Neural crest cell (in vitro differentiated cells): ENCODE measurements around the gene NUDCD3. TPM values are rescaled to one million over a fixed set of nuclear protein-coding genes. Genes with fewer than 3 reads are reported as not detected.

Experiments
- DNase-seq: peaks from one replicate; pipeline ENCODE4 v3.0.0; 2021; ENCODE audit warnings: low read depth, mixed read lengths, low spot score
- H3K27ac Mint-ChIP-seq: one replicate; pipeline ENCODE4 v1.8.0; 2021; ENCODE audit warnings: mild to moderate bottlenecking, mixed read lengths; ENCODE audit not compliant: unreplicated experiment
- H3K27me3 Mint-ChIP-seq: 2 replicates; pipeline ENCODE4 v1.8.0; 2021; ENCODE audit warnings: low read depth, mild to moderate bottlenecking, mixed read lengths
- H3K36me3 Mint-ChIP-seq: 2 replicates; pipeline ENCODE4 v1.8.0; 2021; ENCODE audit warnings: low read depth, mild to moderate bottlenecking, mixed read lengths
- H3K4me1 Mint-ChIP-seq: 2 replicates; pipeline ENCODE4 v1.8.0; 2021; ENCODE audit warnings: mixed read lengths
- H3K4me3 Mint-ChIP-seq: one replicate; pipeline ENCODE4 v1.8.0; 2021; ENCODE audit warnings: mild to moderate bottlenecking, mixed read lengths
- H3K9me3 Mint-ChIP-seq: 2 replicates; pipeline ENCODE4 v1.8.0; 2021; ENCODE audit warnings: mixed read lengths
- total RNA-seq: library from RNA; stranded (reverse); gene quantifications from 2 replicates; pipeline ENCODE4 v1.2.1, GENCODE V29; 2021
- TF ChIP-seq, protein P1 (sequence below): fragments of 200-600 bp; sonication (generic); conservative IDR thresholded peaks from 2 replicates; pipeline ENCODE4 v1.5.0; 2021; ENCODE audit warnings: antibody characterized with exemption, mild to moderate bottlenecking

Gene NUDCD3
- total RNA-seq, 1 donor from 2014 or later = 93.2 TPM

DNA sequence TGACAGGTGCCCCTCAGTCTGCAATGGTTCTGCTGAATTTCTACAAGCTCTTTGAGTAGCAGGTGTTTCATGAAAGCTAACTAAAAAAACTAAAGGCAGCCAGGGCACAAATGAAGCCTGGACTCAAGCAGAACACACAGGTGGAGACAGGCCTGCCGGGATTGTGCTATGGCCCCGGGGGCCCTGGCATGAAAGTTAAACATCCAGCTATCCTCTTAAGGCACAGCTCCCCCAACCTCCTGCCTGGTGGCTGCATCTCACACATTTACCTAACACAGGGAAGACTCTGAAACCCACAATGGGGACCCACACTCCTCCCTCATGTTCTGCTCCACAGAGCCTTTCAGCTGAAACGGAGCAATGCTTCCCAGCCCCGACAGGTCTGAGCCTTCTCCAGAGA lies 88.8 kb downstream of the NUDCD3 start:
- no peak for DNase-seq
- Mint-ChIP-seq H3K9me3 (no peaks in the 10 kb centered on the region), H3K4me3 (no peak overlapping the region), H3K27ac (no peak overlapping the region), H3K27me3 (no peaks in the 10 kb centered on the region), H3K36me3 (peaks cover 11% of the 10 kb centered on the region), H3K4me1 (peaks cover 3% of the 10 kb centered on the region)
- TF ChIP-seq, protein P1, sequence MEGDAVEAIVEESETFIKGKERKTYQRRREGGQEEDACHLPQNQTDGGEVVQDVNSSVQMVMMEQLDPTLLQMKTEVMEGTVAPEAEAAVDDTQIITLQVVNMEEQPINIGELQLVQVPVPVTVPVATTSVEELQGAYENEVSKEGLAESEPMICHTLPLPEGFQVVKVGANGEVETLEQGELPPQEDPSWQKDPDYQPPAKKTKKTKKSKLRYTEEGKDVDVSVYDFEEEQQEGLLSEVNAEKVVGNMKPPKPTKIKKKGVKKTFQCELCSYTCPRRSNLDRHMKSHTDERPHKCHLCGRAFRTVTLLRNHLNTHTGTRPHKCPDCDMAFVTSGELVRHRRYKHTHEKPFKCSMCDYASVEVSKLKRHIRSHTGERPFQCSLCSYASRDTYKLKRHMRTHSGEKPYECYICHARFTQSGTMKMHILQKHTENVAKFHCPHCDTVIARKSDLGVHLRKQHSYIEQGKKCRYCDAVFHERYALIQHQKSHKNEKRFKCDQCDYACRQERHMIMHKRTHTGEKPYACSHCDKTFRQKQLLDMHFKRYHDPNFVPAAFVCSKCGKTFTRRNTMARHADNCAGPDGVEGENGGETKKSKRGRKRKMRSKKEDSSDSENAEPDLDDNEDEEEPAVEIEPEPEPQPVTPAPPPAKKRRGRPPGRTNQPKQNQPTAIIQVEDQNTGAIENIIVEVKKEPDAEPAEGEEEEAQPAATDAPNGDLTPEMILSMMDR = no peak

DNA sequence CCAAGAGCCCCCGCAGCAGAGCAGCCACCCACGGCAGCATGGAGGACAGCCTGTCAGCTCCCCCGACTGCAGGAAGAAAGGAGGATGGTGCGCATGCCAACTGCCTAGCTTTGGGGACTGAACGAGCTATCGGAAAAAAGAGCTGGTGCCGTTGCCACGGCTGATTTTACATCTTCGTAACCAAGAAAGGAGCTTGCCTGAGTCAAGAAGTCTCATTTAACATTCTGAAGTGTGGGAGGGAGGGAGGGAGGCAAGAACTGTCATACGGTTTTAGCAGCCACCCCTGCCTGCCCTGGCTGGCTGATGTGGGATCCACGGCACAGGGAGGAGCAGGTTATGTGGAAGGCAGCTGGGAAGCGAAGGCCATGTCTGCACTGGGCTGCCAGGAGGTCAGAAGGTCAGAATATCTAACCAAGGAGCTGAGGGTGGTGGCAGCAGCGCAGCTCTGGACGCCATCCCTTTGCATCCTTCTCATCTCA lies 90.4 kb downstream of the NUDCD3 start:
- Mint-ChIP-seq H3K9me3 (no peaks in the 10 kb centered on the region), H3K27me3 (no peaks in the 10 kb centered on the region), H3K36me3 (peaks cover 11% of the 10 kb centered on the region), H3K4me1 (no peaks in the 10 kb centered on the region), H3K27ac (peak overlapping the region; percentile 78), H3K4me3 (no peak overlapping the region)
- TF ChIP-seq, protein P1 = no peak
- no peak for DNase-seq

DNA sequence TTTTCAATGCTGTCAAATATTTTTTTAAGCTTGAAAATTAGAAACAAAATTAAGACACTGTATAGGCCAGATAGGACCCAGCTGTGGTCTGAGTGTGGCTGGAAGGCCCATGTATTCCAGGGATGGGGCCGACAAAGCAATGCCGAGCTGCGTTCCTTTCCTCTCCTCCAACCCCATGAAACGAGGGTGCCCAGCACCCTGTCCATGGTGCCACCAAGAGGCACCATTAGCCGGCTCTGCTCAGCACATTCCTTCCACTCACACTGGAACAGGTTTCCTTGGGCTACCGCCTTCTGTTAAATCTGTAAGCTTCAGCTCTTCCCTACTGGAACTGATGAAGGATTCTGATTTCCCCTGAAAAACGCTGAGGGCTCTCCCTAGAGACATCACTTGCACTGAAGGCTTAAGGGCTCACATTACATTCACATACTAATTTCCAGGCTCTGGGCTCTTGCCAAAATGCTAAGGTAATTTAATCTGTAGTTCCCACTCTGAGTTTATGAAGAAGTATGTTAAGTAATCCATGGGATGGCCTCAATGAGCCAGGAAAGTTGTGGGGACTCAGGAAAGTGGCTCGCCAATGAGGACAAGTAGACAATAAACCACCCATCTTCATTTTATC lies 91.4 kb downstream of the NUDCD3 start:
- Mint-ChIP-seq H3K4me1 (no peaks in the 10 kb centered on the region), H3K9me3 (no peaks in the 10 kb centered on the region), H3K4me3 (no peak overlapping the region), H3K27ac (no peak overlapping the region), H3K27me3 (no peaks in the 10 kb centered on the region), H3K36me3 (peaks cover 11% of the 10 kb centered on the region)
- TF ChIP-seq, protein P1 = no peak
- DNase-seq = no peak

DNA sequence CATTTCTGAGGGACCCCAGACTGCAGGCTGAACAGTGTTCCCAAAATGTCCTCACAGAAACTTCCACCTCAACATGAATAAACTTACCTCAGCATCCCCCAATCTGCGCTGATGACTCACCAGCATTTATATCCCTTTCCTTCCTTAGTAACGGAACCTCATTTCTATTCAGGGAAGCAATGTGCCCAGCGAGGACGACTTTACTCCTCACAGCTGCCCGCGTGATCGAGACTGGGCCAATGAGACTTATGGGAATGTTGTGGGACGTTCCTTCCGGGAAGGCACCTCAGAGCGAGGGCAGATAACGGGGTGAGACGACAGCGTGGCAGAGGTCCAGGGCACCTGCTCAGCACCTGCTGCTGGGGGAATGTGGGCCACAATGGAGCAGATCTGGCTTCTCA lies 91.9 kb downstream of the NUDCD3 start:
- Mint-ChIP-seq H3K36me3 (peaks cover 9% of the 10 kb centered on the region), H3K27me3 (no peaks in the 10 kb centered on the region), H3K4me3 (no peak overlapping the region), H3K27ac (no peak overlapping the region), H3K9me3 (no peaks in the 10 kb centered on the region), H3K4me1 (no peaks in the 10 kb centered on the region)
- DNase-seq = no peak
- TF ChIP-seq, protein P1 = no peak

DNA sequence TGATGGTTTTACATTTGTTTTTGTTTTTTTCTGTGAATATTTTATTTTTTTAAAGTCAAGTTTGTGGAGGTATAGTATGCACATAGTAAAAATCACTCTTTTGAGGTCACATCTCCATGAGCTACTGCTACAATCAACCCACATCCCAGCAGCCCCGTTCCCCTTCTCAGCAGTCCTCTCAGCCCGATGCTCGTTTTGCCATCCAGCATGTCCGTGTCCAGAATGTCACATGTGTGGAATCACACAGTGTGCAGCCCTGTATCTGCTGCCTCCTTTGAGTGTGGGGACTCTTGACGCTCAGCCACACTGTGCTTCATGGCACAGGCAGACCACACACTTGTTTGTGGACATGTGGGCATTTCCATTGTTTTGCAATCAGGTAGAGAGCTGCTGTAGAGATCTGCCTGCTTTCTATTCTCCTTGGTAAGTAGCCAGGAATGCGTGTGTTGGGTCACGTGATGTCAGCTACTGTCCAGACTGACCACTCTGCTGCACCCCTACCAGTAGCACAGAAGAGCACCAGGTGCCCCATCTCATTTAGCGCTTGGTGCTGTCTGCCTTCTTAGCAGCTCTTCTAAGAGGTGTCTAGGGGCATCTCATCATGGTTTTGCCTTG lies 93.4 kb downstream of the NUDCD3 start:
- TF ChIP-seq, protein P1 = no peak
- Mint-ChIP-seq H3K36me3 (no peaks in the 10 kb centered on the region), H3K4me3 (no peak overlapping the region), H3K4me1 (no peaks in the 10 kb centered on the region), H3K9me3 (no peaks in the 10 kb centered on the region), H3K27ac (no peak overlapping the region), H3K27me3 (no peaks in the 10 kb centered on the region)
- DNase-seq = no peak
